Hematopoietic multipotent progenitor cell treated with erythropoietin and hydrocortisone succinate and interleukin-3 and kit ligand, for 17 days (in vitro differentiated cells): Measurements from ENCODE around the gene PLB1.
A peak's percentile ranks its signal among the peaks of the same experiment; 100 is the strongest.

Experiments
- DNase-seq: peaks from one replicate; pipeline ENCODE4 v3.0.0-alpha.2; 2015; ENCODE audit warnings: low spot score

PLB1 gene

DNA sequence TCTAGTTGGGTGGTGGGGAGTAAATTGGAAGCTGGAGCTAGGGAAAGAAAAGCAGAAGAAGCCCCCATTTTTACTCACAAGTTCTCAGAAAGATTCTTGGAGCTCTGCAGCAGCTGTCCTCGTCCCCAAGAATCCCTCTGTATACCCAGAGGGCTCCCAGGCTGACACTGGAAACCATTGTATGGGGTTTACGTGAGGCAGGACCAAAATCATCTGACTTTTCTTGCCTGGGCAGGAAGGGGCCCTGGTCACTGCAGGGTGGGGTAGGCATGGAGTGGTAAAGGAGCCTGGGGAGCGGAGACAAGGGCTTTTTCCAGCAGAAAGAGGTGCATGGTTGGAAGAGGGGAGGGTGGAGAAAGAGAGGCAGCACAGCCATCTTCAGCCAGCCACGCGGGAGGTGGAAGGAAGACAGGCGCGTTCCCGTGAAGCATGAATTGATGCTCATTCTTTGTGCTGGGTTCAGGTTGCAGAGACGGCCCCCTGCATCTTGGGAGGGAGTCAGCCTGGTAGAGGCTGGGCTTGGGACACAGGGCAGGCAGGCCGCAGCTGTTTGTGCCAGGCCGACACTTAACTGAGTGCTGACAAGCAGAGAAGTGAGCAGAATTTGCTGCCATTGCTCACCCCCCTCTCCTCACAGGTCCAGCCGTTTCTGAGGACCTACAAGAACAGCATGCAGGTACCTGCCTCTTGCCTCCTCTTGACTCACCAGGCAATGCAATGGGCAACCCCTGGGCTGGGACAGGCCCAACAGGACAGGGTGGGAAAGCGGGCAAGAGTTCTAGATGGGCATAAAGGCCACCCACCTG, 94.8 kb downstream of the PLB1 start:
- DNase-seq = no peak

GRCh38 chr2:28591711-28592335, 96.0 kb downstream of the PLB1 start:
- DNase-seq = no peak

DNA sequence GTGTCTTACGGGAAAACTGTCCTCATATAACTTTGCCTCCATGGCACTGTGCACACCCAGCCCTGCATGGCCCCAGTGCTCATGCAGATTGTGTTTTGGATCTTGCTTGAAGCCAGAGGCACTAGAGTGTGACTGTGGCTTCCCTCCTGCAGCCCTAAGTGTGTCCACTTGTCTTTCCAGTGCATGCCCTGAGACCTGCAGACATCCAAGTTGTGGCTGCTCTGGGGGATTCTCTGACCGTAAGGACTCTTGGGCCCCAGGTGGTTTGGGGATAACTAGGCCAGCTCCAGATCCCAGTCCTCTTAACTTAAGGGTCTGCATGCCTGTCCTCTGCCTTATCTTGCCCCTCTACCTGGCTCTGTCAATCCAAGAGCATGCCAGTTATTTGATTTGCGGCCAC, 96.6 kb downstream of the PLB1 start:
- no peak for DNase-seq

- no peak for DNase-seq
Observed at GRCh38 chr2:28593160-28593755, 97.4 kb downstream of the PLB1 start.

GRCh38 chr2:28594000-28594331, 98.1 kb downstream of the PLB1 start:
- DNase-seq = no peak

GRCh38 chr2:28594332-28595108, 98.7 kb downstream of the PLB1 start:
- DNase-seq = peak; percentile 78

DNA sequence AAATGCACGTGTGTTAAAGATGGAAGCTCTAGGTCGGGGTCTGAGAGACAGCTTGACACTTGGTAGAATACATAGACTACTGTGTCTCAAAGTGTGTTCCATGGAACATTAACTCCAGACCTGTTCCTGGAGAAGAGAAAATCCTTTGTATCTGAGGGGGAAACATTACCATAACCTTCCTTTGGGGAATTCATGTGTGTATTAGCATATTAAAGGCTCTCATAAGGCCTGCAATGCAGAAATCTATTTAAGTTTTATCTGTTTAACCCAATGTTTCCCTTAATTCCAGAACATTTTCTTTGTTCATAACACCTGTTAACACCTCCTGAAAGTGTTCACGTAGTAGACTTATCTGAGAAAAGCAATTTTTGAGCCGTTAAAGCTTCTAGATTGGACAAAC, 99.5 kb downstream of the PLB1 start:
- DNase-seq = no peak

DNA sequence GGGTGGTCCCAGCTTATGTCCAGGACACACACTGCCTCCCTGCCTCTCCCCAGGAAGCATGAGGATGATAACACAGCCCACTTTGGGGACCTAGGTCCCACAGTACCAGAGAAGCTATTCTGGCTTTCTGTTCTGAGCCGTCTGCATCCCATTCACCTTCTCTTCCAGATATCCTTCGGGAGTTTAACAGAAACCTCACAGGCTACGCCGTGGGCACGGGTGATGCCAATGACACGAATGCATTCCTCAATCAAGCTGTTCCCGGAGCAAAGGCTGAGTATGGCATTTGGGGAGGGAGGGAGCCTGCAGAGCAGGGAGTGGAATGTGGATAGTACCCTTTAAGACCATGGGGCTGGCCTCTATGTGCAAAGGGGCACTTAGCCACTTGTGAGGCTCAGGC, 102.6 kb downstream of the PLB1 start:
- no peak for DNase-seq

DNA sequence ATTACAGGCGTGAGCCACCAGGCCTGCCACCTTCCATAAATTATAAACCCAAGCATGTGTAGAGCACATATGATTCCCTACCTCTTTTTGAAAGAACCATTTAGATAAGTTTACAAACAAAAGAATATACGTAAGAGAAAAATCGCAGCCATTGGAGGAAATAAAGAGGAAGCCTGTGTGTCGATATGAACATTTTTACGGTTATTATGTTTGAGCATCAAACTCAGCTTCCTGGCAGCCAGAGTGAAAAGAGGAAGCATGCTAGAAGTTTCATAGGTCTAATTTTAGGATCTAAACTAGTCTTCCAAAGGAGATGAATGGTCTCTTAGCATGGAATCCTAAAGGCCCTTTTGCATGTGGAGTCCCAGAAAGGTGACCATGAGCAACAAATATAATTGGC, 104.3 kb downstream of the PLB1 start:
- no peak for DNase-seq

GRCh38 chr2:28601616-28602015, 105.8 kb downstream of the PLB1 start:
- DNase-seq = no peak

DNA sequence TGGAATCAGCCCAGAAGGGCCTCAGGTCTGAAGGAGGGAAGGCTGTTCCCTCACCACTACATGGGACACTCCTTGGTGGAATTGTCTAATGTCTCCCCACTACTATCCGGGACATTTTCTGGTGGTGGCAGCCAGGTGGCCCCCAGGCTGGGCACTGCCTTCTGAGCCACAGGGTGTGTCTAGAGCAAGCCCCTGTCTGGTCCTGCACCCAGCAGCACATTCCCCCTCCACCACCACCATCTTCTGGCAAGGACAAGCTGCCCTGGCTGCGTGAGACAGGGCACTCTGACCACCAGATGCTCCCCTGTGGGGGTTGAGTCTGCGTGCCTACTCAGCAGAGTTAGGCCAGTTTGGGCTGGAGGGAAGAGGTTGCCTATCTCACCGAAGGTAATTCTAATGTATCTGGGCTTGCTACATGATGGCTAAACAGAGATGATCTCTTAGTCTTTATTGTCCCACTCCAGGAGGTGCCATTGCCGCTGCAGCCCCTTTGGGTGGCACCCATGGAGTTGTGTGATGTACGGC, 106.3 kb downstream of the PLB1 start:
- no peak for DNase-seq

GRCh38 chr2:28602751-28603639, 107.1 kb downstream of the PLB1 start:
- no peak for DNase-seq

GRCh38 chr2:28603821-28604220, 108.0 kb downstream of the PLB1 start:
- DNase-seq = no peak

DNA sequence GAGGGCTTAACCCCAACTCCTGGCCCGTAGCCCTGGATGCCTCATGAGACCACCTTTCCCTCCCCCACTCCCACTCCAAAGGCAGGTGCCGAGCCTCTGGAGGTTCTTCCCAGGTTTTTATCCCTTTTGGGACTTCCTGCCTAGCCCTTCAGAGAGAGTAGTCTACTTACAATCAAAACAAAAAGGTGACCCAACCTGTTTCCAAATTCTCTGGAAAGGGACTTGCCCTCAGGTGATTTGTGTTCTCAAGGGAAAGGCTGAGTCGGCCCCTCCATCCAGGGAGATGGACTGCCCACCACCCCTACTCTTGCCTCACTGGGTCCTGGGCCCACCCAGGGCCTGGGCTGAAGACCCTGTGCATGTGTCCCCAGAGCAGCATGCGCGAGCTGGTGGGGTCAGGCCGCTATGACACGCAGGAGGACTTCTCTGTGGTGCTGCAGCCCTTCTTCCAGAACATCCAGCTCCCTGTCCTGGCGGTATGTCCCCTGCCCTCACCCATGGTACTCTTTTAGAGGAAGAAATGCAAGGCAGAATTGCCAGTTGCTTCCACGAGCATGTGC, 108.5 kb downstream of the PLB1 start:
- DNase-seq = no peak

DNA sequence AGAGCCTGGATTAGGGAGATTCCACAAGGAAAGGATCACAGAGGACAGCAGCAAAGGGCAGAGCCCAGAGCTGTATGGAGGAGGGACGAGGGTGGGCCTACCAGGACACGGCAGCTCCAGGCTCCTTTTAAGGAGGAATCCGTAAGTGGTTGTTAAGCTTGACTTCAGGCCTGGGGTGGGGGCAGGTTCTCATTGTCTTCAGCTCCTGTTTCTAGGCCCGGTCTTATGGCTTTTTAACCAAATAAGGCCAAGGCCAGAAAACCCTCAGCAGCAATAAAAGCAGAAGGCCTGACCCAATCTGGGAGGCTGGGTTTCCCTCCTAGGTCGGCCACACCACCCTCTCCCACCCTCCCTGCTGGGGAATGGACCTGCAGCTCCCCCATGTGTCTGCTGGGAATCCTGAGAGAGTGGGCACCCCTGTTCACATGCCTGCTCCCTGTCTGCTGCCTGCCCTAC, 111.2 kb downstream of the PLB1 start:
- no peak for DNase-seq

- DNase-seq = no peak
Observed at GRCh38 chr2:28607730-28608499, 112.1 kb downstream of the PLB1 start.

- DNase-seq = no peak
Observed at GRCh38 chr2:28608500-28609424, 112.9 kb downstream of the PLB1 start.

DNA sequence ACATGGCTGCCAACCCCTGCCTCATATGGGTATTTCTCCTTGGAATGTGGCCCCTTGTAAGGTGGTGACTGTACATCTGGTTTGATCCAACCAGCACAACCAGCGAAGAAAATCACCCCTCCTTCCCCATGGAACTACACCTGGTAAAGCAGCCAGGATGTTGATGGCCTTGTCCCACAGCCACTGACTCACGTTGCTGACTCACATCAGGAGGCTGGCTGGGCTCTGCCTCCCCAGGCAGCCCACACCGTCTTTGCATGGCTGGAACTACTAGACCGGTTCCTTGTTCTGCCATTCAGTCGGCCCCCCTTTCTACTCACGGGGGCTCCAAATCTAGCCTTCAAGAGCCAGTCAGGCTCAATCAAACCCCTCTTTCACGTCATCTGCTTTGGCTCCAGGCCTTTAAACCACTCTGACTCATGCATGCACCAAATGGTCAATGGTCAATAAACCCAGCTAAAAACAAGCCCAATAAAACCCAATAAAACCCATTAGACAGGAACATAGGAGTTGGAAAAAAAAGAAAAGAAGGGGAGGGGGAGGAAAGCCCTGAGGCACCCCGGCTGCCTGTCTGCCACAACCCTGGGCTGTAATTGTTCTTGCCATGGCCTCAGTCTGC, 114.8 kb downstream of the PLB1 start:
- no peak for DNase-seq
